Astrocyte of the hippocampus (primary cell): ENCODE measurements around the gene ZBTB46.

Experiments used
- DNase-seq: peaks from one replicate; pipeline ENCODE4 v3.0.0; 2011; ENCODE audit warnings: low read depth, low spot score

Gene ZBTB46

DNA sequence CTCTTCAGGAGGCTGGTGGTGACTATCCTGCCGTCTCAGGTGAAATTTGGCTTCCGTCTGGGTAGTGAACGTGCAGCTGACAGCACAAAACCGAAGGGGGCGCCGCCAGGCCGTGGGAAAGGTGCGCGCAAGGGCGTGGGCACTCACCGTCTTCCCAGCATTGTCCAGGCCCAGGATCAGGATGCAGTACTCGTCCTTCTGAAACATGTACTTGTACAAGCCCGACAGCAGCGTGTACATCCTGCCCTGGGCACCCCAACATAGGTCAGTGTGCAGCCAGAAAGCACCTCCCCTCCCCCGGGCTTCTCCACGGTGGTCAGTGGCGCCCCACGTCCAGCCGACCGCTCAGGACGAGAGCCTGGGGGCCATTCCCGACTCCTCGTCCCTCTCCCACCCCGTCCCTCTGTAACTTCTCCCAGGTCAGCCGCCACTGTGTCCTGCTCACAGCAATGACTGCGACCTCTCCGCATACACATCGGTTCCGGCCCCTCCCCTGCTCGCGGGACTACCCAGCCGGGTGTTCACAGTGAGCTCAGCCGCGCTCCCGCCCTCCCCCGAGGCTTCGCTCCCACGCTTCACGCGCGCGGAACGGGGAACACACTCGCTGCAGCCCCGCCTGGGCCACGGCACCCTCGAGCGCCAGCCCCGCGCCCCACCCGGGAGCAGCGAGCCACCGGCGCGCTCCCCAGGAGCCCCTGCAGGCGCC lies 124.1 kb downstream of the ZBTB46 start:
- DNase-seq, result peak; percentile 60

DNA sequence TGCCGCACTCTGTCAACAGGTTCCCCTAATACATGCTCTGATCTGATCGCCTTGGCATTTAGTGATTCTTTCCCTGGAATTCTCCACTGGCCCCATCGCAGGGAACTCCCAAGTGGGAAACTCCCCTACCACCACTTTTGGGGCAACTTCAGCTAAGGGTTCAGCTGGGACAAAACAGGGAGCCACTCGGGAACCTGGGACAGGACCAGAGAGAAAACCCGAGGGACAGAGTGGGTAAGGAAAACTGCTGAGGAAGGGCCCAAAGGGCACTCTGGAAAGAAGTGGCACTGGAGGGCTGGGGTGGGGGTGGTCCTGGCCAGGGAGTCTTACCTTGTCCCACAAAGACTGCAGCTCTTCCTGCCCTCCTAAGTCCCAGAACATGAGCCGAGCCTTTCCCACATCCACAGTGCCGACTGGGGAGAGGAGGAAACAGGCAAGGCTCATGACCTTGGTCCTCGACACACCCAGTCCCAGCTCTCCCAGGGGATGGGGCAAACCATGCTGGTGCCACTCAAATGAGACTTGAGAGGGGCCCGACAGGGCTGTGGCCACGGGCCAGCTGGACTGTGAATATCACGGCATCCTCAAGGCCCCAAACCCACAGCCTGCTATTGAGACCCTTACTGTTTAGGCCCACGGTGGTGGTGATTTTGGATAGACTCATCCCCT lies 124.9 kb downstream of the ZBTB46 start:
- DNase-seq, result no peak

DNA sequence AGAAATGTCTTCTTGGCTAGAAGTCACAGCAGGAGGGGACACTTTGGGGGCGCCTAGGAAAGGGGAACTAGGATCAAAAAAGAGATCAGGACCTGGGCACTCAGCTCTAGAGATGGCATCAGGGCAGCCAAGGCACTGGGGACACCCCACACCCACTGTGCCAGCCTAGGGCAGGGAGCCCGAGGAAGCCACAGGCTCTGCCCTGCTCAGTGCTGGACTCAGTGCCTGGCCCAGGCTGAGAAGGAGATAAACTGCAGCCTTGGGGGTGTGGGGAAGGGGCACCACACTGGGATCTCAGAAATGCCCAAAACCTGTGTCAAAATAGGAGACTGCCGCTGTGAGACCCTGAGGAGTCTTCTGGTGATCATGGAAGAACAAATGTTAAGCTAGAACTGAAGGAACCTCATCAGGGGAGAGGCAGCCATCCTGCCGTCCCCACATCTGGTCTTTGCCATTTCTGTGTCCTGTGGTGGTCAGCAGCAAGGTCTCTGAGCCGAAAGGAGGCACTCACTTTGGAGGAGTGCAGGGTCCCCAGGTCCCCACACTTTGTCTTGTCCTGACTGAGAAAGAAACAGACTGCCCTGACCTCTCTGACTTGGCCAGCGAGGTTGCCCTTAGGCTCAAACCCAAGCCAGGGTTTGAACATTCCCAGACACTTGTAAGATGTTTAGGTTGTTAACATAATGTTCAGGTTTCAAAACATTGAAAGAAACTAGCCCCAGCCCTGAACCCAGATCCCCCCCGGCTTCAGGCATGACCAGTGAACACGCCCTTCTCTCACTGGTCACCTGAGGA lies 125.6 kb downstream of the ZBTB46 start:
- DNase-seq, result no peak

DNA sequence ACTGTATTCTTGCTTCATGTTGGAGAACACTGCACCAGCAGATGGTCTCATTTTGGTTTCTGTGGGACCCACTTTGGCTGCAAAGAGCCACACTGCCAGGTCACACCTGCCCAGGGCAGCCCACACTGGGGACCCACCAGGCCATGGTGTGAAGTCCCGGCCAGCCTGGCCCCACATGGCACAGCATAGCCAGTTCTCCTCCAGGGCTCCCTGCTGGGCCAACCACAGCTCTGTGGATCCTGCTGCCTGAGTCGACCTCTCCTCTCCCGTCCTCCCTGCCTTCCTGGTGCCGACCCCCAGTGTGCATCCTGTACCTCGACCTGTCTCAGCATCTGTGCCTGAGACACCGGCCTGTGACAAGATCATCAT lies 126.3 kb downstream of the ZBTB46 start:
- DNase-seq, result peak; percentile 1

DNA sequence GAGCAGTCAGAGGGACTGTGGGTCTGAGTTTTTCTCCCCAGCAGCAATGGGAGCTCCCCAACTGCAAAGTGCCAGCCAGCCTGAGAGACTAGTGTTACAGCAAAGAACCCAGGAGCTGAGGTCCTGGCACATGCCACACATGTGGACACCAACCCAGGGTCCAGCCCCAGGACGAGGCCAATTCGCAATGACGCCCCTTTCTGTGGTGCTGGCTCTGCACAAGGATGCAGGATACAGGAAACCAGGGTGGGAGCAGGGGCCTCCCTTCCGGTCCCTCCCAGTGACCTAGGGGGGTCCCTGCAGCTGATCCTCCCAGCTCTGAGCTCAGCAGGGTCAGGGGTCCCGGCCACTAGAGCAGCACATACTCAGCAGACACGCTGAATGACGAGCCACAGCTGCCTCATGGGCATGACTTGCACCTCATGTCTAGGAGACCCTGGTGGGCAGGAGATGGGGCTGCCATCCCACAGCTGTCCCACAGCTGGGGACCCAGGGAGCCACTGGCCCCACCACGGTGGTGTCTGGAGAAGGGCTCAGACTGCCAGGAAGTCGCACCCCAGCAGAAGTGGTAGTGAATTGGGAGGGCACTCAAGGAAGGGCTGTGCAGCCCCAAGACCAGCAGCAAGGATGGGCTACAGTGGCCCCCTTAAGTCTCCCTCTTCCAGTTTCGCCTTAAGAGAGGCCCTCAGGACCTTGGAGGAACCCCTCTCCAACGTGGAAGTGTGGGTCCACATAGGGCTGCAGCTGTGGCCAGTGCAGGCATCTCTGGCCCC lies 126.9 kb downstream of the ZBTB46 start:
- no peak for DNase-seq

DNA sequence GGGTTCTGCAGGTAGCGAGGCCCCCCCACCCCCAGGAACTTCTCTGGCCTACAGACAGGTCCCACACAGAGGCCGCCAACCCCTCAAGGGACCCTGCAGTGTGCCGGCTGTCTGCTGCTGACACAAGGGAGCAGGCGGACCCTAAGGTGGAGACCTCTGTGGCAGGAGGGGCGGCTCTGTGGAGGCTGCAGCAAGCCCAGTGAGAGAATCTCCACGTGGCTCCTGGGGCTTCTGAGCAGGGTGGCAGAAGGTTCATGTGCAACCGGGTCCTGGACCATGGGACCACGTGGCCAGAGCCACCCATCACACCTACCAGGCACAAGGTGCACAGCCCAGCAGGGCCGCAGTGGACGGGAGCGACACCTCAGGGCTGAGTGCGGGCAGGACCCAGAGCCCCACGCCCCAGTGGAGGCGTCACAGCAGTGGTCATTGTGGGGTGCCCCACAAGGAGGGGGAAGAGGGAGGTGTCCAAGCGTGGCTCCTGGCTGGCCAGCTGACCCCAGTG lies 127.5 kb downstream of the ZBTB46 start:
- no peak for DNase-seq

DNA sequence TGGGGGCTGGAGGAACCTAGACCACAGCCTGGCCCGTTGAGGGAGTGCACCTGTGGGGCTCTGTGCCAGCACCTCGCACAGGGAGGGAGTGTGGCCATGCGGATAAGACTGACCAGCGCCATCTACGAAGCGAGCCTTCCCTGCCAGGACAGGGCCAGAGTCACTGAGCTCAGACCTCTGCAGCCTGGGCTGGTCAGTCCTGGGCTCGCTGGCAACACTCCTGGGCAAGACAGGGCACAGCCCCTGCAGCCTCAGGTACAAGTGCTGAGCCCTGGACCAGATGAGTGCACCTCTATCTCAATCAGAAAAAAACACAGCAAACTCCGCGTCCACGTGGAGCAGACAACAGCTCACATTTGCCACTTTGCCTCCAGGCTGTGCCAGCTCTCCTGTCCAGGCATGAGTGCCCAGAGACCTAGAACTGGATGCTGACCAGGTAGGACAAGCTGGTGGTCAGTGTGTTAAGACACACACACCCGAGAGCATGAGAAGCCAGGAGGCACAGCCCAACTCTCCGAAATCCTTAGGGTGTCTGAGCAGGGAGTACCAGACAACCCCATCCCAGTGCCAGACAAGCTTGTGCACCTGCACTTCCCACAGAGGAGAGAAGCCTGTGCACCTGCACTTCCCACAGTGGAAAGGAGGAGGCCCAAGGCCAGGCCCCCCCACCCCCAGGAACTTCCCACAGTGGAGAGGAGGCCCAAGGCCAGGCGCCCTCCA lies 128.2 kb downstream of the ZBTB46 start:
- DNase-seq, result peak; percentile 3

DNA sequence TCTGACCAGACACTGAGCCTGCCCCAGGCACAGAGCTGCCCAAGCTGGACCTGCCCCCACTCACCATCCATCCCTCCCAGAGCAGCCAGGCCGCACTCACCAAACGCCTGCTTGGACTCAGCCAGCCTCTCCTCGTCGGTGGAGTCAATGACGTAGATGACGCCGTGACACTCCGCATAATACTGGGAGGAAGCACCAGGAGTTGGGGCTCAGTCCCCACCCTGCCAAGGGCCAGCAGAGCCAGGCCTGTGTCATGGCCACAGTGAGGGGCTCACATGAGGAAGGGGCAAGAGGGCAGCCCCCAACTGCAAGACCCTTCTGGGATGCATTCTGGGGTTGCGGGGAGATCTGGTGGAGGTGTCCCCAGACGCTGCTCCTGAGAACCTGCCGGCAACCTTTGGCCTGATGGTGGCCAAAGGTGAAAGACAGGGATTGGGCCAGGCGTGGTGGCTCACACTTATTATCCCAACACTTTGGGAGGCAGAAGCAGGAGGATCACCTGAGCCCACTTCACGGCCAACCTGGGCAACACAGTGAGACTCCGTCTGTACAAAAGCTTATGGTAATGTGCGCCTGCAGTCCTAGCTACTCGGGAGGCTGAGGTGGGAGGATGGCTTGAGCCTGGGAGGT lies 128.9 kb downstream of the ZBTB46 start:
- peak; percentile 1 for DNase-seq

DNA sequence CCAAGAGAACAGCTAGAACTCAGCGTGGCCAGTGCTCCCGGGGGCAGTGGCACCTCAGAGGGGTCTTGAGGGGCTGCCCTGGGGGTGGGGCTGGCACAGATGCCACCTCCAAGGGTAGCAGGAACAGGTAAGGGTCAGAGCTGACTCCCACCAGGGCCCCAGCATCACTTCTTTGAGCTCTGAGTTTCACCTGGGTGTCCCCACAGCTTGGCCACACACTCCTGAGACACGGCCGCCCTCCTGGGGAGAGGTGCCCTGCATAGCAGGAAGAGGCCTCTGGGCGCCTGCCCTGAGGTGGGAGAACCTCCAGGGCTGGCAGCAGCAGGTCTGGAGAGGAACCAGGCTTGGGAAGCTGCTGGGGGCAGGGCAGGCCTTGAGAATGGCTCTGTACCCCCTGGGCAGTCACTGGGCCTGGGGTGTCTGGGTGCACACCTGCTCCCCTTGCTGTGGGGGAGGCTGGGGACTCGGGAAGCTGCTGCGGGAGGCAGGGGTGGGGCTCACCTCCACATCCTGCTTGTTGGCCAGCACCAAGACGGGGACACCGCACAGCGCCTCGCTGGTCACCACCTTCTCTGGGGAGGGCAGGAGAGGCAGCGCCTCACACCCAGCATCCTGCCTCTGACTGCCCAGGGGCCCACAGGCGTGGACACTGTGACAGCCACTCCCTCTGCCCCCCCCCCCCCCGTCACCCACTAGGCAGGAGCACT lies 129.6 kb downstream of the ZBTB46 start:
- peak; percentile 2 for DNase-seq

DNA sequence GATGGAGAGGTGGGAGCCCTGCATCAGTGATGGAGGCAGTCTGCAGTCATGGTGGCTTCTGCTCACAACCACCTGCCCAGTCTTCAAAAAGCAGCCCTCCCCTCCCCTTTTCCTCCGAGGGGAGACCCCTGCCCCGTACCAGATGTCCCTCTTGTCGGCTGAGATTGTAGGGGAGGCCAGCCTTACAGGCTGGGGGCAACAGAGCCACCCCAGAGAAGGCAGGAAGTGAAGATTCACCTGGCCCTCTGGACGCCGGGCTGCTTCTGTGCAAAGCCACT lies 130.1 kb downstream of the ZBTB46 start:
- no peak for DNase-seq

DNA sequence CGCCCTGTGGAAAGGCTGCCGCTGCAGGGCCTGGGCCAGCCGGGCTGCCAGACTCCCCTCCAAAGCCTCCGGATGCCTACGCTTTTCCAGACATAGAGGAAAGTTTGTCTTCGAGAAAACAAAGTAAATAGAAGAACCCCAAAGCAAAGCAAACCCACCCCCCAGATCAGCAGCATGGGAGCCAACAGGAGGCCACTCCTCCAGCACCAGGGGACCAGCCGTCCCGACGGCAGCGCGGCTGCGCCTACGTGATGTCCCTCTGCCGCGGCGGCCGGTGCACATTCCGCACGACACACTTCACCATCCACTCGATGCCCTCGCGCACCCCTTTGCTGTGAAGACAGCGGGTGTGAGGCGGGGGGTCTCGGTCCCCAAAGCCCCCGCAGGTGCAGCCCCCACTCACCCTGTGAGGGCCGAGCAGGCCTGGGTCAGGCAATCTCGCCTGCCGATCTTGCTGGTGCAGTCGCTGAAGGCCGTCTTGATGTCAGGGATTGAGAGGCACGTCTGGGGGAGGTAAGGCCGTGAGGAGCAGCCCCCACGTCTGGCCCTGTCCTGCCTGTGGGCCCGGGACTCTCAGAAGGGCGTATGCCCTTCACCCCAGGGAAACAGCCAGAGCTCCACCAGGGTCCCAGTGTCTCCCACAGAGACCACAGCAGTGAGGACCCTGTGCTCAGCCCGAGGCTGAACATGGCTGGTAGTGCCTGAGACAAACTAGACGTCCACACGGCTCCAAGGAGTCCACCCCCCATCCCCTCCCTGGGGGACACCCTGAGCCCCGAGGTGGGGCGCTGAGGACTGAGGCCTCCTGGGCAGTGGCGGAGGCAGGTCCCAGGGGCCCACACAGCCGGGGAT lies 130.6 kb downstream of the ZBTB46 start:
- DNase-seq, result no peak

DNA sequence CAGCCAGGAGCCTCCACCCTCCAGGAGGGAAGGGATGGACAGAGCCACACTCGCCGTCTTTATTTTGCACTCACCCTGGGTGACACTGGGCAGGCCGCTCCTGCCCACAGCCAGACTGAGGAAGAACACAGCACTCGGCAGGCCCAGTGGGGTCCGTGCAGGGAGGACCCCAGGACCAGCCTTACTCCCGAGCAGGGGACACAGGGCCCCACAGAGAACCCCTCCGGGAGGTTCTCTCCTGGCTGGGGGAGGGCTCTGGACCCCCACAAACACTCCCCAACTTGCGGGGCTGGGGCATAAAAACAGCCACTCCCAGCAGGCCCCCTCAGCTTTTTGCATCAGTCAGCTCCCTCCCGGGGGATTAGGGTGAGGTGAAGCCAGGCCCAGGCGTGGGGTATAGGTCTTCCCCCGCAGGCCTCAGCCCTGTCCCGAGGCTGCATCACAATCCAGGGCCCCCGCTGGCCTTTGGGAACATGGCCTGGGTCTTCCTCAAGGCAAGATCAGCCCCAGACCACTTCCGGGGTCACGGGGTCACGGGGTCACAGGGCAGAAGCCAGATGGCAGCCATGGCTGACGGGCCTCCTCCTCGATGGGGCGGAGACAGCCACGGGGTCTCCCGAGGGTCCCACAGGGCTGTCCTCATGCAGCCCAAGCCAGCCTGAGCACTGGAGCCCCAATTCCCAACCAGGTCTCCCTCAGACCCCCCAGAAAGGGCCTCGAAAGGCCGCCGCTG lies 131.4 kb downstream of the ZBTB46 start:
- no peak for DNase-seq

DNA sequence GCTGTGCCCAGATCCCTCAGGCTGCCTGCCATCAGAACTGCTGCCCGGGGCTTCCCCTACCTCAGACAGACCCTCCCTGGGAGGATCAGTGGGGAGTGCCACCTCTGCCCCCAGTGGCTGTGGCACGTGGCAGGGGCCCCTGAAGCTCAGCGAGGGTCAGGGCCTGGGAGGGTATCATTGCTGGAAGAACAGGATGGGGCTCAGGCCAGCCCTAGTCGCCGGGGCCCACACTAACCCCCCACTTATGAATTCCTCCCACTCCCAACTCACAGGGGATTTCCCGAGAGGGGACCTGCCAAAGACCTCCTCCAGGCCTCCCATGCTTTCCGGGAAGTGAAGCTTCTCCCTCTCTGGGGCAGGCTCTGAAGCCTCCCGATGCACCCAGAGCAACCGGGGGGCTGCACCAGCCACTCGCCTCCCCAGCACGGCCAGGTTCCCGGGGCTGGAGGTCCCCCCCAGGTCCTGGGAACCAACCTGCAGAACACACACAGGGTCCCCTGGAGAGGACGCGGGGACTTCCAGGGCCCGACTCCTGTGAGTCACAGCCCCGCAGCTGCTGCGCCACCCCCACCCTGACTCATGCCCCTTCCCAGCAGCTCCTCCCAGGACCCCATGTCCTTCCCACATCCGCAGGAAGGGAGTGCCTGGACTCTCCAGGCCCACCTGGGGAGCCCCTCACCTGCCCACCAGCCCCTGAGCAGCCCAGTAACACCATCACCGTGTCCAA lies 132.2 kb downstream of the ZBTB46 start:
- DNase-seq, result peak; percentile 95

DNA sequence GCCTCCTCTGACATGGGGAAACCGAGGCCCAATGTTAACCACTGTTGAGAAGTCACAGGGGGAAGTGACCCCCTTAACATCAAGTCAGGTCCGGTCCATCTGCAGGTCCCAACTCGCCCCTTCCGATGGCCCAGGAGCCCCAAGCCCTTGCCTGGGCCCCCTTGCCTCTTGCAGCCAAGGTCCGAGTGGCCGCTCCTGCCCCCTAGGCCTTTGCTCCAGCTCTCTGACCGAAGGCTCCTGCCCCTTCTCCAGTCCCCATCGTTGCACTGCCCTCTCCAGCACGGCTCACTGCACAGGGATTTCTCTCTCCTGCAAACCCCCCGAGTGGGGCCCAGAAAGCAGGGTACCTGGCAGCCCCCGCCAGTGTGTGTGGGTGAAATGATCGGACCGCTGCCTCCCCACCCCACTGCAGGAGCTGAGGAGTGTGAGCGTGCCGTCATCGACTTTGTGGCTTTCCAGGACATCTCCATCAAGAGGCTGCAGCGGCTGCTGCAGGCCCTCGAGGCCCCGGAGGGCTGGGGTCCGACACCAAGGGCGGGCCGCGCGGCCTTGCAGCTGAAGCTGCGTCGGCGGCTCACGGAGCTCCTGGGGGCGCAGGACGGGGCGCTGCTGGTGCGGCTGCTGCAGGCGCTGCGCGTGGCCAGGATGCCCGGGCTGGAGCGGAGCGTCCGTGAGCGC lies 133.1 kb downstream of the ZBTB46 start:
- no peak for DNase-seq

DNA sequence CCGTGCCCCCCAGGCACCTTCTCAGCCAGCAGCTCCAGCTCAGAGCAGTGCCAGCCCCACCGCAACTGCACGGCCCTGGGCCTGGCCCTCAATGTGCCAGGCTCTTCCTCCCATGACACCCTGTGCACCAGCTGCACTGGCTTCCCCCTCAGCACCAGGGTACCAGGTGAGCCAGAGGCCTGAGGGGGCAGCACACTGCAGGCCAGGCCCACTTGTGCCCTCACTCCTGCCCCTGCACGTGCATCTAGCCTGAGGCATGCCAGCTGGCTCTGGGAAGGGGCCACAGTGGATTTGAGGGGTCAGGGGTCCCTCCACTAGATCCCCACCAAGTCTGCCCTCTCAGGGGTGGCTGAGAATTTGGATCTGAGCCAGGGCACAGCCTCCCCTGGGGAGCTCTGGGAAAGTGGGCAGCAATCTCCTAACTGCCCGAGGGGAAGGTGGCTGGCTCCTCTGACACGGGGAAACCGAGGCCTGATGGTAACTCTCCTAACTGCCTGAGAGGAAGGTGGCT lies 133.7 kb downstream of the ZBTB46 start:
- DNase-seq, result peak; percentile 39

DNA sequence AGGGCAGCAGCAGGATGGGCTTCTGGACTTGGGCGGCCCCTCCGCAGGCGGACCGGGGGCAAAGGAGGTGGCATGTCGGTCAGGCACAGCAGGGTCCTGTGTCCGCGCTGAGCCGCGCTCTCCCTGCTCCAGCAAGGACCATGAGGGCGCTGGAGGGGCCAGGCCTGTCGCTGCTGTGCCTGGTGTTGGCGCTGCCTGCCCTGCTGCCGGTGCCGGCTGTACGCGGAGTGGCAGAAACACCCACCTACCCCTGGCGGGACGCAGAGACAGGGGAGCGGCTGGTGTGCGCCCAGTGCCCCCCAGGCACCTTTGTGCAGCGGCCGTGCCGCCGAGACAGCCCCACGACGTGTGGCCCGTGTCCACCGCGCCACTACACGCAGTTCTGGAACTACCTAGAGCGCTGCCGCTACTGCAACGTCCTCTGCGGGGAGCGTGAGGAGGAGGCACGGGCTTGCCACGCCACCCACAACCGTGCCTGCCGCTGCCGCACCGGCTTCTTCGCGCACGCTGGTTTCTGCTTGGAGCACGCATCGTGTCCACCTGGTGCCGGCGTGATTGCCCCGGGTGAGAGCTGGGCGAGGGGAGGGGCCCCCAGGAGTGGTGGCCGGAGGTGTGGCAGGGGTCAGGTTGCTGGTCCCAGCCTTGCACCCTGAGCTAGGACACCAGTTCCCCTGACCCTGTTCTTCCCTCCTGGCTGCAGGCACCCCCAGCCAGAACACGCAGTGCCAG lies 134.3 kb downstream of the ZBTB46 start, which contains the start of gene TNFRSF6B:
Gene TNFRSF6B, plus strand, starts transcription at position 25 of the 729 bp plus-strand sequence. Its CDS starts 116 bp downstream, at position 141.
- DNase-seq, result peak; percentile 41
